ENCODE results near the gene DMGDH.

DMGDH gene

GRCh38 chr5:78985725-78986223, 83.7 kb downstream of the DMGDH start:
- TF ChIP-seq SNAI2 (CRISPR knock-in tag; IDR thresholded peaks at IDR 0.05) = no peak
- TF ChIP-seq CSRNP3 (CRISPR knock-in tag; IDR thresholded peaks at IDR 0.05) = no peak
- no peak for TF ChIP-seq POU6F1 (CRISPR knock-in tag; IDR thresholded peaks at IDR 0.05; ENCODE audit: borderline replicate concordance, low read depth)
- no peak for TF ChIP-seq ISL1 (CRISPR knock-in tag; IDR thresholded peaks at IDR 0.05)
- no peak for TF ChIP-seq CREB5 (CRISPR knock-in tag; IDR thresholded peaks at IDR 0.05; ENCODE audit: low read depth)
- peak; percentile 30 for ATAC-seq

GRCh38 chr5:78985116-78985724, 84.3 kb downstream of the DMGDH start, which contains the start of gene ARSB:
Gene ARSB, minus strand, starts transcription at chr5:78985310. Its CDS starts 62 bp downstream, at chr5:78985248.
- no peak for TF ChIP-seq RARB (CRISPR knock-in tag; IDR thresholded peaks at IDR 0.05)
- no peak for TF ChIP-seq OSR1 (CRISPR knock-in tag; IDR thresholded peaks at IDR 0.05)
- no peak for TF ChIP-seq CREB5 (CRISPR knock-in tag; IDR thresholded peaks at IDR 0.05; ENCODE audit: low read depth)
- TF ChIP-seq POU6F1 (CRISPR knock-in tag; IDR thresholded peaks at IDR 0.05; ENCODE audit: borderline replicate concordance, low read depth) = no peak
- TF ChIP-seq ZFP30 (CRISPR knock-in tag; IDR thresholded peaks at IDR 0.05) = no peak
- no peak for TF ChIP-seq ARNTL (CRISPR knock-in tag; IDR thresholded peaks at IDR 0.05; ENCODE audit: borderline replicate concordance, low read depth)
- TF ChIP-seq GLIS3 (CRISPR knock-in tag; IDR thresholded peaks at IDR 0.05) = no peak
- TF ChIP-seq TCF4 (CRISPR knock-in tag; IDR thresholded peaks at IDR 0.05; ENCODE audit: borderline replicate concordance) = no peak
- no peak for TF ChIP-seq ZNF8 (CRISPR knock-in tag; IDR thresholded peaks at IDR 0.05)
- TF ChIP-seq CSDC2 (CRISPR knock-in tag; IDR thresholded peaks at IDR 0.05) = no peak
- TF ChIP-seq PPARA (CRISPR knock-in tag; IDR thresholded peaks at IDR 0.05; ENCODE audit: borderline replicate concordance) = no peak
- TF ChIP-seq BACH2 (CRISPR knock-in tag; IDR thresholded peaks at IDR 0.05; ENCODE audit: borderline replicate concordance) = no peak
- no peak for TF ChIP-seq ZFP3 (CRISPR knock-in tag; IDR thresholded peaks at IDR 0.05)
- TF ChIP-seq TSHZ2 (CRISPR knock-in tag; IDR thresholded peaks at IDR 0.05) = no peak
- no peak for TF ChIP-seq ZNF70 (CRISPR knock-in tag; IDR thresholded peaks at IDR 0.05)
- no peak for TF ChIP-seq ISL1 (CRISPR knock-in tag; IDR thresholded peaks at IDR 0.05)
- TF ChIP-seq PATZ1 (CRISPR knock-in tag; IDR thresholded peaks at IDR 0.05; ENCODE audit: borderline replicate concordance) = no peak
- ATAC-seq = peak; percentile 48

All from SK-N-SH treated with all-trans-retinoic acid at 6 μM for 48 hours (cell line).